HG03469 (cell line): Measurements from ENCODE around the gene FOXK2.
"Not testable (repeated sequence)": the region's sequence is repeated elsewhere in the genome, so short reads cannot be mapped to it uniquely, and the experiment has no call there.

Experiments
- ATAC-seq: cut with Tn5 transposase; IDR thresholded peaks from one replicate; pipeline ENCODE4 v1.9.1; 2021; ENCODE audit warnings: mild to moderate bottlenecking, moderate library complexity, moderate number of reproducible peaks; ENCODE audit not compliant: unreplicated experiment

FOXK2 gene

DNA sequence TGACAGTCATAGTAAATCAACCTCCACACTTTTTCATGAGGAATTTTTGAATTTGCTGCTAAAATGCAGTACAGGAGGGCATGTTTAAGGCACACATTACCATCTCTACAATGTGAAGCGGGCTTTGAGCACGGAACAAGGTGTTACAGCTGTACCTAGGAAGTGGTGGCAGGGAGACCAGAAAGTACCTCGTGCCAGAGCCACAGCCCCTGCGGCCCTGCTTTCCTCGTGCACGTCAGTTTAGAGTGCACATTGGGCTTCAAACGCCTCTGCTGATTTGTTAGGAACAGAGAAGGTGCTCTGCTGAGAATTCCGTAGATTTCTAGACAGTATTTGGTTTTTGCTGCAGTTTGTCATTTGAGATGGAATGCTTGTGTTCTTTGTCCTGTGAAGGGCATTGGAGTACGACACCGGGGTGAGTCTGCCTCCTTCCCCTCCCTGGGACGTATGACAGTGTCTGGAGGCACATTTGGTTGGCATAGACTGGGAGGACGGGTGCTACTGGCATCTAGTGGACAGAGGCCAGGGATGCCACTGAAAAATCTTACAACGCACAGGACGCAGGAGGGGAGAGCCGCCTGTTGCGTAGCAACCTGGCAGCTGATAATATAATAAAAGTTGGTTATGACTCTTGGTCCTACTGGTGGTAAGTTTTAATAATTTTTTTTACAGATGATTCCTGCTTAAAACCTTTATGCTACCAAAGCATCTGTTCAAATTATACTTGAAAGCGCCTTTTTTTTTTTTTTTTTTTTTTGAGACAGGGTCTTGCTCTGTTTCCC is 9.1 kb downstream of the FOXK2 start:
- no peak for ATAC-seq

DNA sequence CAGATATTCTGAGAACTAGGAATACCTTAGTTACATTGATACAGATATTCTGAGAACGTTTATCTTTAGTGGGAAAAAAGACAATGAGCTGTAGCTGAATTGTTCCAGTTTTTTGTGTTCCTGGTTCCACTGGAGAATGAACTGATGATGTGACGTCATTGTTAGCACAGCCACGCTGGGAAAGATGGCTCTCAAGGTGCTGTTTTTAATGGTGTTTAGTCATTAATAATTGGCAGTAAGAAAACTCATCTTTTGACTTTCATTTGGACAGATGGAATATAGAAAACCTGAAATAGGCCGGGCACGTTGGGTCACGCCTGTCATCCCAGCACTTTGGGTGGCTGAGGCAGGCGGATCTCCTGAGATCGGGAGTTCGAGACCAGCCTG is 10.4 kb downstream of the FOXK2 start:
- ATAC-seq = no peak

DNA sequence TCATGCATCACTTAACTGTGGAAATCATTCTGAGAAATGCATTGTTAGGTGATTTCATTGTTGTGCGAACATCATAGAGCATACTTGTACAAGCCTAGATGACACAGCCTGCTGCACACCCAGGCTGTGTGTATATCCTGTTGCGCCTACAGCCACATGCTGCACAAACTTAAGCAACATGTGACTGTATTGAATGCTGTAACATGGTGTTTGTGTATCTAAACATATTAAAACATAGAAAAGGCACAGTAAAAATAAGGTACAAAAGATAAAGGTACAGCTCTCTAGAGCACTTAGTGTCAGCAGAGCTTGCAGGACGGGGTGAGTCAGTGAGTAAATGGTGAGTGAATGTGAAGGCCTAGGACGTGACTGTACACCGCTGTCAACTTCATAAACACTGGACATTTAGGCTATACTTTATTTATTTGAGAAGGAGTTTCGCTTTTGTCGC is 11.9 kb downstream of the FOXK2 start:
- no peak for ATAC-seq

DNA sequence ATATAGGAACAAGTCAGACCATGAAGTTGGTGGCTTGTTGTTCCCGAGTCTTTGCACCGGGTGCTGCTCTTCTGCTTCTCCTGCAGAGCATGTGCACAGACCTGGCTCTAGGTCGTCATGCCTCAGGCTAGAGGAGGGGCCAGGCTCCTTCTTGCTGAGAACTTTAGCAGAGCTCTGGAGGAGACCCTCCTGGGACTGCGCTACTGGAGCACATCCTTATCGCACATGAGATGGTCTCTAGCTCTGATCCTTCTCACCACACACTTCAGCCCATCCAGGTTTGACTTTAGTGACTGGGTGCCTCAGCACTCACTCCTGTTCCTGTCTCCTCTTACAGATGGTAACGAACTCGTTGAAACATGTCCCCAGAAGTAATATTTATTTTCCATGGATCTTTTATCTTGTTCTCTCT is 14.9 kb downstream of the FOXK2 start:
- no peak for ATAC-seq

DNA sequence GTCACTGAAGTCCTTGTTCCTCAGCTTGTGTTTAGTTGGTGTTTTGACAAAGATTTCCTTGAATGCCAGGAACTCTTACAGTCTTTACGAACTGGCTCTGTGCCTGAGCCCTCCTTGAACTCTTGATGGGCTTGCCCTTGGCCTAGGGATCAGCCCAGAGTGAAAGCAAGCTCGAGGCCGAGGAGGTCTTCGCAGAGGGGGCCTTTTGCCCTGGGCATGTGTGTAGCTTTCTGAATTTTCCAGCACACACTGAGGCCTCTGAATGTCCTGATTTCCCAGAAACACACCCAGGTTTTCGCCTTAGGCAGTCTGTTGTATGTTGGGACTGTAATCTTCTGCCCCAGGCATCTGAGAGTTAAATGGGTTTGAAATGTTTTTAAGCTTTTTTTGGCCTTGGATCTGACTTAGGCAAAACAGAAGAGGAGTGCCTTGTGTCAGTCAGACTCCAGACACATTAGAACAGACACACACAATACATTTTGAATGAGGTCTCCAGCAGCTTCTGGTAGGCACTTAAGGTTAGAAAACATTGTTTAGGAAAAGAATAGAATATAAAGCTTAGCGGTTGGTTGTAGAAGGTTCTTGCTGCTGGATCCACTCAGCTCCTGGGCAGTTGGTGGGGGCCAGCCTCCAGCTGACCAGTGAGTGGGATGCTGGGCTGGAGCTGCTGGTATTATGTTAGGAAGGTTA is 17.1 kb downstream of the FOXK2 start:
- no peak for ATAC-seq

DNA sequence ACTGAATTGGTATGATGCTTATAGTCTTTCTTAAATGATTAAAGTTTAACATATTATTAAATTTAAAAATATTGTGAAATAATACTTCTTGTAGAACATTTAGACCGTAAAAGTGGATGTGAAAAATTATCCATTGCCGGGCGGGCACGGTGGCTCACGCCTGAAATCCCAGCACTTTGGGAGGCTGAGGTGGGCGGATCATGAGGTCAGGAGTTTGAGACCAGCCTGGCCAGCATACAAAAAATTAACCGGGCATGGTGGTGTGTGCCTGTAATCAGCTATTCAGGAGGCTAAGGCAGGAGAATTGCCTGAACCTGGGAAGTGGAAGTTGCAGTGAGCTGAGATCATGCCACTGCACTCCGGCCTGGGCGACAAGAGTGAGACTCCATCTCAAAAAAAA is 17.7 kb downstream of the FOXK2 start:
- ATAC-seq = not testable (repeated sequence)

DNA sequence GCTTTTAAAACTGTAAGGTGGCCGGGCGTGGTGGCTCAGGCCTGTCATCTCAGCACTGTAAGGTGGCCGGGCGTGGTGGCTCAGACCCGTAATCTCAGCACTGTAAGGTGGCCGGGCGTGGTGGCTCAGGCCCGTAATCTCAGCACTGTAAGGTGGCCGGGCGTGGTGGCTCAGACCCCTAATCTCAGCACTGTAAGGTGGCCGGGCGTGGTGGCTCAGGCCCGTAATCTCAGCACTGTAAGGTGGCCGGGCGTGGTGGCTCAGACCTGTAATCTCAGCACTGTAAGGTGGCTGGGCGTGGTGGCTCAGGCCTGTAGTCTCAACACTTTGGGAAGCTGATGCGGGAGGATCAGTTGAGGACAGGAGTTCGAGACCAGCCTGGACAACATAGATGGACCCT is 19.5 kb downstream of the FOXK2 start:
- not testable (repeated sequence) for ATAC-seq

DNA sequence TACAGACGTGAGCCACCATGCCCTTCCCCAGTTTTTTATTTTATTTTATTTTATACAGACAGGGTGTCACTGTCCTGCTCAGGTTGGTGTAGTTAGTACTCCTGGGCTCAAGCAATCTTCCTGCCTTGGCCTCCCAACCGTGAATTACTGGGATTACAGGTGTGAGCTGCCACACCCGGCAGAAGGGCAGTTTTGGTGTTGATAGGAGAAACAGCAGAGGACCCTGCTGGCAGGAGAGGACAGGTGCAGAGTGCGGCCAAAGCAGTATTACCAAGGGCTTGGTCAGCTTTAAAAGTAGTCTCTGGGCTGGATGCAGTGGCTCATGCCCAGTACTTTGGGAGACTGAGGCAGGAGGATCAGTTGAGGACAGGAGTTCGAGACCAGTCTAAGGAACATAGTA is 22.9 kb downstream of the FOXK2 start:
- no peak for ATAC-seq

DNA sequence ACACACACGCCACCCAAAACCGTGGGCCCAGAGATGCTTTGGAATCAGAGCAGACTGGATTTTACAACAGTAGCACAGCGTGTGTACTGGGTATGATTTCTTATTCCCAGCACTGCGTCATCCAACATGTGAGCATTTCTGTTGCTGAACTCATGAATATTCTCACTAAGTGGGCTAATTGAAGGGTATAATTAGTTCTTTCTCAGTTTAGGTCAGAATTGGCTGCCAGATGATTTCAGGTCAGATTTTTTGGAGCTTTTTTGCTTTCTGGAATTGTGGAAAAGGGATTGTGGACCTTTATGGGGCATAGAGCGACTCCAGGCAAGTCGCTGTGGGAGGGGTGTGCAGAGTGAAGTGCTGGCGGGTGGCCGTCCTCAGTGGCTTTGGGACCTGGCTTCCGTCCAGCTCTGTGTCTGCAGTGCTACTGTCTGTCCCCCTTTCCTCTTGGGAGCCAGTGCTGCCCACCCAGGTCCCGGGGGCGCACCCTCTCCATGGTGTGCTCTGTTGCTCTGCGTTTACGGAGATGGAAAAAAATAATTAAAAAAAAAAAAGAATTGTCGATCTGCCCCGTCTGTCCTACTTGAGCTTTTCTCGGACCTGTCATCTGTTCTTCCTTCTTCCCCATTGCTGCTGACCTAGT is 25.0 kb downstream of the FOXK2 start:
- ATAC-seq = no peak

DNA sequence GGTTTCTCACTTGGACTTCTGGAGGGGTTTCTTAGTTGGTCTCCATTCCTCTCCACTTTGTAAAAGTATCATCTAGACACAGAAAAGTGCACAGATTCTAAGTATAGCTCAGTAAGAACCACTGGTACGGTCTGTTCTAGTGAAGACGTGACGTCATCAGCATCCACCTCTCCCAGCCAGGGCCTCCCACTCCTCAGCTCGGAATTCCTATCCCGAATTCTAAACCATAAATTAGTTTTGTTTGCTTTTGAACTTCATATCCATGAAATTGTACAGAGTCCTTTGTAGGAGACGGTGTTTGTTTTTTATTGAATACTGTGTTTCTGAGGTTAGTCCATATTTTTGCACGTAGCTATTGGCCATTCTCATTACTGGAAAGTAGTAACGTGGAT is 25.5 kb downstream of the FOXK2 start:
- ATAC-seq = no peak

DNA sequence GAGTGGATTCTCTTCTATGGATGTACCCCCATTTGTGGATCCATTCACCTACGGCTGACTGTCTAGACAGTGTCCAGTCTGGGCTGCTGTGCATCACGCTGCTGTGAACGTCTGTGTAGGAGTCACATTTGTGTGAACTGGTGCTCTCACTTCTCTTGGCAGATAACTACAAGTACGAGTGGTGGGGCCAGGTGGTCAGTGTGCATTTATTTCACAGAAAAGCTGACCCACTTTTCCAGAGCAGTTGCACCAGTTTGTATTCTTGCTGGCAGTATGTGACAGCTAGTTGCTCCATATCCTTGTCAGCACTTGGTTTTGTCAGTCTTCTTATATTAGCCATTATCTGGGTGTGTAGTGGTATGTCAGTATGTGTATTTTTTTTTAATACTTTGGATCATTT is 28.4 kb downstream of the FOXK2 start:
- ATAC-seq = no peak

DNA sequence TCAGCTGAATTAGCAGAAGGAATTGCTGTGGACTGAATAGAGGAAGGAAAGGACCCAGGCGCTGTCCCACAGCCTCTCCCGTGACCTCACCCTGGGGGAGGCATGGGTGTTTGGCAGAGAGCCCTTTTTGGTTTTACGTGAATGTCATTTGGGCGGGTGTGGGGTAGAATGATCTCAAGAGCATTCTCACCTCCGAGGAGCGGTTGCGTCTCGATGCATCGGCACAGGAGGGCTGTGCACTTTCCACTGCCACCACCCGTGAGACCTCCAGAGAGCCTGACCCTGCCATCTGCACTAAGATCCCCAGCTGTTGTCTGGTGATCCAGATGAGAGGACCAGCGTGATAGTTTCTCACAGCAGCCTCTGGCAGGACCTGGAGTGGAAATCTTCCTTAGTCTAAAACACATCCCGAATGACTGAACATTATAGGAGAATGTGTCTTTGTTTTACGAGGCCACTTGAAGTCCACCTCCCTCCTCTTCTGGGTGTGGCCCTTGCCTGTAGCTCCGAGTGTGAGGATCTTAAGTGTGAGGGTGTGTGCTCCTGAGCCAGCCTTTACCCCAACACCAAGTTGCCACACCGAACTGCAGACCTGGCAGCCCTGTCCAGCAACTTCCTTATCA is 29.3 kb downstream of the FOXK2 start:
- ATAC-seq = no peak

DNA sequence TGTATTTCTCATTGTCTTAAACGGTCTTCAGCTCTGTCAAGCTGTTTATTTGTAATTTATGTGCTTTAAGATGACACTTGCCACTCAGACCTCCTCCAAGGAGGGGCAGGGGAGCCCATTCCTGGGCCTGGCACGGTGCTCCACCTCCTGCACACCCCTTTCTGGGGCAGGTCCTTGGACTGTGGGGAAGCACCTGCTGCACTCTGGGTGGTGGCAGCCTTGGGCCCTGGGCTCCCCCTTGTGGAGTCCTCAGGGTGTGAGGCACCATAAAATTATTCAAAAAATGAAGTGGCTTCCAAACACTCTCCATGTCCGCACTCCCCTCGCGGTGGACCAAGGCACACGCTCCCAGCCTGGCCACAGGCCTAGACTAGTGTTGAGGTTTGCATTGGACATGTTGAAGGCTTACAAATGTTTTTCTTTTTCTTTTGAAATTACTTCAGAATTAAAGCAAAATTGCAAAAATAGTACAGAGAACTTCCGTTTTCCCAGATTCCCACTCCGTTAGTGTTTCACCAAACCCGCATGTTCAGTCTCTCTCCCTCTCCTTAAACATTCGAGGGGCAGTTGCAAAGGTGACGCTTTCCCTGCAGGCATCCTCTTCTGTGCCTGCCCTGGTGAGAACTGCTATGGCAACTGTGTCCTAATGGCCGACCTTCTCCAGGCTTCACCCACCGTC is 32.4 kb downstream of the FOXK2 start:
- peak; percentile 47 for ATAC-seq

DNA sequence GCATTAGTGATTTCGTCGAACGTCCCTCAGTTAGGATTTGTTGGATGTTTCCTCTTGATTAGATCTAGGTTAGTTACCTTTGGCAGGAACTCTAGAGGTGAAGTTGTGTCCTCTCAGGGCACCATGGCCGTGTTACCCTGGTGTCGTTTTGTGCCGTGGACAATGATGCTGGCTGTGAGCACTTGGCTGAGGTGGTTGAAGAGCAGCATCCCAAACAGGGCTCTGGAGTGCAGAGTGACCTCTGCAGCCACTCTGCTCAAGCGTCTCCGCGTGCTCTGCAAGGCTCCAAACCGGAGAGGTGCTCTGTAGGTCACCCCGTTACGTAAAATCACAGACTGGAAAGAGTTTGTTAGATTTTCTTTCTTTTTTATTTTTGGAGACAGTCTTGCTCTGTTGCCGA is 33.0 kb downstream of the FOXK2 start:
- ATAC-seq = no peak

DNA sequence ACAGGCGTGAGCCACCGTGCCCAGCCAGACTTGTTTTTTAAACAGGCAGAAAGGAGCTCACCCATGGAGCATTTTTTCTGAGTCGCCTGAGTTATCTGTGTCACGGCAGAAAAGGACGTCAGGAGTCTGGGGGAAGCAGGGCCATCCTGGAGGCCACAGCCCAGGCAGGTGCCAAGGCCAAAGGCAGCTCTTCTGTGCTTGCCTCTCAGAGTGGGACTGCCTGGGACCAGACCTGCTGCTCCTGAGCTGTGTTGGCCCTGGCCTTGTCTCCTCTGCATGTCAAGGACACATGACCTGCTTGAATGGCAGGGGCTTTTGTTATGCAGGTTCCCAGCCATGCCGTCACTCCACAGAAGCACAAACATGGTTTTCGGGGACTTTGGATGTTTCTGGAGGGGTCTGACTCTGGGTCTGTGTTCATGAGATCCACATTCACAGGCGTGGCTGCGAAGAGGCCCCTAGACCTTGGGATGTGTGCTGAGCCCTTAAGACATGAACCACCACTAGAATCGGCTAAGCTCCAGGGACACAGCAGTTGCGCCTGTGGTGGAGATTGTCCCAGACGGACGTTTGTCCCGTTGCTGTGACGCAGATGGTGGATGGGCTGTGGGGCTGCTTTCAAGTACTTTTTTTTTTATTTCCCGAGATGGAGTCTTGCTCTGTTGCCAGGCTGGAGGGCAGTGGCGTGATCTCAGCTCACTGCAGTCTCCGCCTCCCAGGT is 33.8 kb downstream of the FOXK2 start:
- ATAC-seq = no peak

DNA sequence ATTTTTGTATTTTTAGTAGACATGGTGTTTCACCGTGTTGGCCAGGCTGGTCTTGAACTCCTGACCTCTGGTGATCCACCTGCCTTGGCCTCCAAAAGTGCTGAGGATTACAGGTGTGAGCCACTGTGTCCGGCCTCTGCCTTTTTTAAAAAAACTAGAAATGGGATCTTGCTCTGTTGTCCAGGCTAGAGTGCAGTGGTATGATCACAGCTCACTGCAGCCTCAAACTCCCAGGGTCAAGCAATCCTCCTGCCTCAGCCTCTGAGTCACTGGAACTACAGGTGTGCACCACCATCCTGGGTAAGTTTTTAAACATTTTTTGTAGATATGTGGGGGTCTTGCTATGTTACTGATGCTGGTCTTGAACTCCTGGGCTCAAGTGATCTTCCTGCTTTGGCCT is 38.0 kb downstream of the FOXK2 start:
- ATAC-seq = not testable (repeated sequence)

DNA sequence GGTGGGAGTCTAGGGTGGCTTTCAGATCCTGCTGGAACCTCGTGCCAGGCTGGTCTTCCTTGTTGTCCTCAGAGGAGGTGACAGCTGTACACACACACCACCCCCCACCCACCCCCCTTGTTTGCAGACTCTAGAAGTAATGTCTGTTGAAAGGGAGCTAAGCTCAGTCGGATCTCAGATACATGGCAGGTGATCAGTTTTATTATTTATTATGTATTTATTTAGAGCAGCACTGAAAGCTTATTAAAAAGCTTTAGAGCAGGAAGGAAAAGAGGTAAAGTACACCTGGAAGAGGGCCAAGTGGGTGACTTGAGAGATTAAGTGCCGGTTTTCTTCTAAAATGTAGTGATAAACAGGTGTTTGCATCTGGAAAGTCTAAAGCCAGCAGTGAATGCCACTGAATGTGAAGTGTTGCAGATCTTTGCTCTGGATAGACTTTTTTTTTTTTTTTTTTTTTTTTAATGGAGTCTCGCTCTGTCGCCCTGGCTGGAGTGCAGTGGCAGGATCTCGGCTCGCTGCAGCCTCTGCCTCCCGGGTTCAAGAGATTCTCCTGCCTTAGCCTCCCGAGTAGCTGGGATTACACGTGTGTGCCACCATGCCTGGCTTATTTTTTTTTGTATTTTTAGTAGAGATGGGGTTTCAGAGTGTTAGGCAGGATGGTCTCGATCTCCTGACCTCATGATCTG is 40.2 kb downstream of the FOXK2 start:
- ATAC-seq = no peak

DNA sequence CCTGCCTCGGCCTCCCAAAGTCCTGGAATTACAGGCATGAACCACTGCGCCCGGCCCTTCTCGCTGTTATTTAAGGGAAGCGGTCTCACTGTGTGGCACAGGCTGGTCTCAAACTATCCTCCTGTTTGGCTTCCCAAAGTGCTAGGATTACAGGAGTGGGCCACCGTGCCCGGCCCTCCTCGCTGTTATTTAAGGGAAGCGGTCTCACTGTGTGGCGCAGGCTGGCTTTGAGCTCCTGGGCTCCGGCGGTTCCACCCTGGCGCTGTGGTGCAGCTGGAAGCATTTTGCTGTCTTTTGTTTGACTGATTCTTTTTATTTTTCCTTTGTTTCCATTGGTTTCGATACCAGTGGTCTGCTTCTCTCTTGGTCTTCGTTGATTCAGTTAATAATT is 40.7 kb downstream of the FOXK2 start:
- no peak for ATAC-seq

DNA sequence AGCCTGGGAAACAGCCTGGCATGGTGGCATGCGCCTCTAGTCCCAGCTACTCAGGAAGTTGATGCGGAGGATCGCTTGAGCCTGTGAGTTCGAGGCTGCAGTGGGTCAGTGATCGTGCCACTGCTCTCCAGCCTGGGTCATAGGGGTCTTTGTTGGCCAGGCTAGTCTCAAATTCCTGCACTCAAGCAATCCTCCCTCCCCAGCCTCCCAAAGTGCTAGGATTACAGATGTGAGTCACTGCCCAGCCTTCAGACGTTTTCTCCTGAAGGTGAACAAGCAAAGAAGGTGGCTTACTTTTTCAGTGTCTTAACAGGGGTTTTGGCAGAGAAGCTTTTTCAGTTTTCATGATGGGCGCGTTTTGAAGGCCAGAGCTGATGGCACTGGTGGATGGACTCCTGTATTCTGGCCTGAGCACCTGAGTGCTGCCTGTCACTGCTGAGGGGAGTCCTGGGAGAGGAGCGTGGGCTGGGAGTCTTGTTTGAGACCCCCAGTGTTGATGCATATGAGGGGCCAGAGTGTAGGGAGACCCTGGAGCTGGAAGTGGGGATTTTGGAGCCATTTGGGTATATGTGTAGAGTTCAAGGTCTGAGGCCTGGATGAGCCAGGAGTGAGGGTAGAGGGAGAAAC is 41.4 kb downstream of the FOXK2 start:
- ATAC-seq = no peak
